ENCODE results near the gene CTSZ. TPM values are rescaled to one million over a fixed set of nuclear protein-coding genes. Genes with fewer than 3 reads are reported as not detected.

The CTSZ gene
- total and polyA plus RNA-seq, 9 donors: 36.7 to 301 (median 85.6) TPM

DNA sequence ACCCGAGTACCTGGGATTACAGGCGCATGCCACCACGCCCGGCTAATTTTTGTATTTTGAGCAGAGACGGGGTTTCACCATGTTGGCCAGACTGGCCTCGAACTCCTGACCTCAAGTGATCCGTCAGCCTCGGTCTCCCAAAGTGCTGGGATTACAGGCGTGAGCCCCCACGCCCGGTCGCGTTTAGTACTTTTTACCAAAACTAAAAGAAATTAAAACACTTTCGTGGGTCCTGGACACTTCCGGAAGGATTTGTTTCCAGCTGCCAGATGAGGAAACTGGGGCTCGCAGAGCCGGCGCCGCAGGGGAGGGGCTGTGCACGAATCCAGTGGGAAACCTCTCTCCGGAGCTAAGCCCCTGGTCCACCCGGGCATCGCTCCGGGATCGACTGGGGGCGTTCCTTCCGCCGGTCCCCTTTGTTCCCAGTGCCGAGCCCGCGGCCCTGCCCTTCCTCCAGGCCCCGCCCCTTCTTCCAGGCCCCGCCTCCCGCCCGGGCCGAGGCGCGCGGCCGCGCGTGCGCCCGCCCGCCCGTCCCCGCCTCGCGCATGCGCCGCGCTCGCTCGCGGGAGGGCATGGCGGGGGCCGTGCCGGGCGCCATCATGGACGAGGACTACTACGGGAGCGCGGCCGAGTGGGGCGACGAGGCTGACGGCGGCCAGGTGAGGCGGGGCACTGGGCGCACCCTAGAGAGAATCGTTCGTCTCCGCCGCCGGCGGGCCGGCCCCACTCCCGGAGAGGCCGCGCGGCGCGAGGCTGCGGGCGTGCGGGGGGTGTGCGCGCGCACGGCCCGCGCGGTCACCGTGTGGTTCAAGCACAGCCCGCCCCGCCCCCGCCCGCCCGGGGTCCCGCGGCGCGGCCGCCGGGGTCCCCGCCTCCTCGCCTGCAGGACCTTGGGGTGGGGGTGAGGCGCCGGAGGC is 26.1 kb downstream of the CTSZ start, which contains the start of gene NELFCD:
Gene NELFCD, plus strand, starts transcription at position 546 of the 917 bp plus-strand sequence. Its CDS starts 54 bp downstream, at position 600.
- WGBS, 3 donors: 5 to 13% (median 5%) methylated on average over 46 to 109 of the region's 109 CpGs
- intact Hi-C loops (cut with DNase I): loop anchor here in 3 of 4 donors (2.0 to 5.0 kb wide), 3 partner anchors 52 to 89 kb away; partner anchors contain the start of gene ATP5F1E (in 1 of the 3)
- no peaks in the 10 kb centered on the region for H3K36me3 ChIP-seq
- H3K9me3 ChIP-seq: no peaks in the 10 kb centered on the region
- H3K4me1 ChIP-seq (ENCODE audit: insufficient read depth): peaks cover 11% of the 10 kb centered on the region
- DNase-seq: peak; percentile 86 to 96 (median 92)
- peak within 1 kb of the TSS; percentile 54 for H3K4me3 ChIP-seq
- TF ChIP-seq POLR2A (IDR thresholded peaks at IDR 0.05): peak; percentile 47
- TF ChIP-seq, protein P1, sequence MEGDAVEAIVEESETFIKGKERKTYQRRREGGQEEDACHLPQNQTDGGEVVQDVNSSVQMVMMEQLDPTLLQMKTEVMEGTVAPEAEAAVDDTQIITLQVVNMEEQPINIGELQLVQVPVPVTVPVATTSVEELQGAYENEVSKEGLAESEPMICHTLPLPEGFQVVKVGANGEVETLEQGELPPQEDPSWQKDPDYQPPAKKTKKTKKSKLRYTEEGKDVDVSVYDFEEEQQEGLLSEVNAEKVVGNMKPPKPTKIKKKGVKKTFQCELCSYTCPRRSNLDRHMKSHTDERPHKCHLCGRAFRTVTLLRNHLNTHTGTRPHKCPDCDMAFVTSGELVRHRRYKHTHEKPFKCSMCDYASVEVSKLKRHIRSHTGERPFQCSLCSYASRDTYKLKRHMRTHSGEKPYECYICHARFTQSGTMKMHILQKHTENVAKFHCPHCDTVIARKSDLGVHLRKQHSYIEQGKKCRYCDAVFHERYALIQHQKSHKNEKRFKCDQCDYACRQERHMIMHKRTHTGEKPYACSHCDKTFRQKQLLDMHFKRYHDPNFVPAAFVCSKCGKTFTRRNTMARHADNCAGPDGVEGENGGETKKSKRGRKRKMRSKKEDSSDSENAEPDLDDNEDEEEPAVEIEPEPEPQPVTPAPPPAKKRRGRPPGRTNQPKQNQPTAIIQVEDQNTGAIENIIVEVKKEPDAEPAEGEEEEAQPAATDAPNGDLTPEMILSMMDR (IDR thresholded peaks at IDR 0.05): no peak
- H3K27ac ChIP-seq: peak within 1 kb of the TSS; percentile 80 to 82
- no peaks in the 10 kb centered on the region for H3K27me3 ChIP-seq

DNA sequence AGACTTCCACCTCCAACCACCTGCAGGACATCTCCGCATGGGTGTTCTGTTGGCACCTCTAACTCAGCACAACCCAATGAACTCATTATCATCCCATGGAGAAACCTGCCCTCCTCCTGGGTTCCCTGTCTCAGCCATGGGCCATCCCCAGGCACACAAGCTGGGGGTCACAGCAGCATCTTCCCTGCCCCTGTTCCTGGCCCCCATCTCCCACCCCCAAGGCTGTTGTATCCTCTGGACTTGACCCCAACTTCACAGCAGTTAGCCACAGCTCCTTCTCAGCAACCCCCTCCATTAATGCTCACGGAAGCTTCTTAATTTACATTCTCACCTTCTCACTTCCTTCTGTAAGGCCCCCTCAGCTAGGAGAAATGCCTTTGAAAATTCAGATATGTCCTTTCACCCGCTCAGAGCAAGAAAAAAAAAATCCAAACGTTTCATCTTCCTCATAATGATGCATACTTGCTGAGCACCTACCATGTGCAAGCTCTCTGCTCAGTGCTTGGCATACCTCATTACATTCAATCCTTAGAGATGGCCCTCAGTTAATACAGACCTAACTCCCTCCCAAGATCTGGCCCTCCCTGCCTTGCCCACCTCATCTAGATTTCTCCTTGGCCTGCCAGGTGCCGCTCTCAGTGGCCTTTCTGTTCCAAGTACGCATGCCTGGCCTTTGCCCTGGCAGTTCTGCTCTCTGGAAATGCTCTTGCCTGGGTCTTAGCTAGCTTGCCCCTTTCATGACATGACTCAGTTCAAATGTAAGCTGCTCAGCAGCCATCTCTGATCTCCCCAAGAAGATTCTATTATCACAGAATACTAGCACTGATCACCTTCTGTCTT is 28.5 kb downstream of the CTSZ start:
- H3K9me3 ChIP-seq: no peaks in the 10 kb centered on the region
- H3K27ac ChIP-seq: no peak overlapping the region
- peaks cover 11% of the 10 kb centered on the region for H3K4me1 ChIP-seq (ENCODE audit: insufficient read depth)
- no peak for DNase-seq
- H3K4me3 ChIP-seq: no peak overlapping the region
- 56 to 61% (median 60%) methylated on average over 6 of the region's 6 CpGs for WGBS, 3 donors
- H3K36me3 ChIP-seq: no peaks in the 10 kb centered on the region
- H3K27me3 ChIP-seq: no peaks in the 10 kb centered on the region
- TF ChIP-seq EP300 (IDR thresholded peaks at IDR 0.05) (no peak), POLR2A (IDR thresholded peaks at IDR 0.05) (no peak)
- TF ChIP-seq, protein P1 (IDR thresholded peaks at IDR 0.05): no peak
- intact Hi-C loops (cut with DNase I): loop anchor here in 1 of 4 donors (5.0 kb wide), 1 partner anchor 64 kb away; the partner anchor contains the start of gene PRELID3B

DNA sequence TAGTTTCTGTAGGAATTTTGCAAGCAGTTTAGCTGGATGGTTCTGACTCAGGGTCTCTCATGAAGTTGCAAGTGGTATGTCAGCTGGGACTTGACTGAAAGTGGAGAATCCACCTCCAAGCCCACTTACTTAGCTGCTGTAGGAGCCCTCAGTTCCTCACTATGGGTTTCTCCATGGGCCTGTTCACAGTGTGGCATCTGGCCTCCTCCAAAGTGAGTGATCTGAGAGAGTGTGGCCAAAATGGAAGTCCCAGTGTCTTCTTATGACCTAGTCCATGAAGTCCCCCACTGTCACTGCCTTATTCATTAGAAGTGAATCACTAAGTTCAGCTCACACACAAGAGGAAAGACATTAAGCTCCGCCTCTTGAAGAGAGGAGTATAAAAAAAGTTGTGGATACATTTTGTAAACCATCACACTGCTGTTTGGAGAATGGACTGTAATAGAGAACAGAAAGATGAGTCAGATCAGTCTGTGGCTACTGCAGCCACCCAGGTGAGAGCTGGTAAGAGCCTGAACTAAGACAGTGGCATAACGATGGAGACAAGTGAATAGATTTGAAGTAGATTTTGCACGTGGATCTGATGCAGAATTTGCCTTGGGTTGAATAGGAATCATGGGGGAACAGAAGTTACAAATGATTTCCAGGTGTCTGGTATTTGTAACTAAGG is 30.9 kb downstream of the CTSZ start:
- TF ChIP-seq EP300 (IDR thresholded peaks at IDR 0.05) (no peak), POLR2A (IDR thresholded peaks at IDR 0.05) (no peak)
- TF ChIP-seq, protein P1 (IDR thresholded peaks at IDR 0.05): no peak

More for the DNA sequence above, 30.9 kb downstream of the CTSZ start:
- H3K9me3 ChIP-seq: no peaks in the 10 kb centered on the region
- no peaks in the 10 kb centered on the region for H3K36me3 ChIP-seq
- WGBS, 3 donors: 80 to 86% (median 86%) methylated on average over 3 of the region's 3 CpGs
- H3K27ac ChIP-seq: no peak overlapping the region
- H3K4me3 ChIP-seq: no peak overlapping the region
- peaks cover 3% of the 10 kb centered on the region for H3K4me1 ChIP-seq (ENCODE audit: insufficient read depth)
- intact Hi-C loops (cut with DNase I): loop anchor here in 1 of 4 donors (5.0 kb wide), 1 partner anchor 66 kb away; the partner anchor contains the start of gene PRELID3B
- no peak for DNase-seq
- H3K27me3 ChIP-seq: no peaks in the 10 kb centered on the region
